Activated CD8-positive, alpha-beta memory T cell treated with anti-CD3 and anti-CD28 coated beads, Interleukin-2, amount 50 U/mL, for 4 hours (primary cell): ENCODE measurements around the gene B3GNT5.

Experiments used
- DNase-seq: peaks from one replicate; pipeline ENCODE4 v3.0.0-alpha.2; 2020

B3GNT5 gene

GRCh38 chr3:183298701-183299153 lies 45.7 kb downstream of the B3GNT5 start:
- no peak for DNase-seq

GRCh38 chr3:183299976-183300375 lies 46.9 kb downstream of the B3GNT5 start:
- DNase-seq = no peak

- no peak for DNase-seq
These were observed 48.0 kb downstream of the B3GNT5 start for GRCh38 chr3:183300996-183301562.

- no peak for DNase-seq
These were observed 49.0 kb downstream of the B3GNT5 start for GRCh38 chr3:183301937-183302580.

- no peak for DNase-seq
These were observed 50.6 kb downstream of the B3GNT5 start for GRCh38 chr3:183303690-183304089.

GRCh38 chr3:183306798-183307671 lies 54.0 kb downstream of the B3GNT5 start:
- DNase-seq = peak; percentile 51

- DNase-seq = no peak
These were observed 54.7 kb downstream of the B3GNT5 start for GRCh38 chr3:183307749-183308148.

GRCh38 chr3:183308751-183309150 lies 55.7 kb downstream of the B3GNT5 start:
- DNase-seq = no peak

- no peak for DNase-seq
These were observed 56.2 kb downstream of the B3GNT5 start for GRCh38 chr3:183309276-183309675.

GRCh38 chr3:183310936-183311335 lies 57.9 kb downstream of the B3GNT5 start:
- no peak for DNase-seq

- no peak for DNase-seq
These were observed 59.4 kb downstream of the B3GNT5 start for GRCh38 chr3:183312433-183312832.

- no peak for DNase-seq
These were observed 60.3 kb downstream of the B3GNT5 start for GRCh38 chr3:183313351-183313750.

GRCh38 chr3:183313764-183314163 lies 60.7 kb downstream of the B3GNT5 start:
- DNase-seq = no peak

GRCh38 chr3:183315739-183316138 lies 62.7 kb downstream of the B3GNT5 start:
- DNase-seq = no peak

- no peak for DNase-seq
These were observed 64.2 kb downstream of the B3GNT5 start for GRCh38 chr3:183317271-183317670.

- DNase-seq = no peak
These were observed 65.1 kb downstream of the B3GNT5 start for GRCh38 chr3:183317886-183318865.

- DNase-seq = no peak
These were observed 65.8 kb downstream of the B3GNT5 start for GRCh38 chr3:183318877-183319276.

- no peak for DNase-seq
These were observed 66.3 kb downstream of the B3GNT5 start for GRCh38 chr3:183319371-183319770.
